AML-193 (cell line): ENCODE data around the gene RGS3.

Source experiments
- DNase-seq, 2 experiments: peaks; one replicate each; lab custom pipeline; 2025; lab: John Stamatoyannopoulos, UW

The RGS3 gene

GRCh38 chr9:113511856-113512761, 48.6 kb downstream of the RGS3 start:
- DNase-seq = peak in 1 of 2 experiments; percentile 6

DNA sequence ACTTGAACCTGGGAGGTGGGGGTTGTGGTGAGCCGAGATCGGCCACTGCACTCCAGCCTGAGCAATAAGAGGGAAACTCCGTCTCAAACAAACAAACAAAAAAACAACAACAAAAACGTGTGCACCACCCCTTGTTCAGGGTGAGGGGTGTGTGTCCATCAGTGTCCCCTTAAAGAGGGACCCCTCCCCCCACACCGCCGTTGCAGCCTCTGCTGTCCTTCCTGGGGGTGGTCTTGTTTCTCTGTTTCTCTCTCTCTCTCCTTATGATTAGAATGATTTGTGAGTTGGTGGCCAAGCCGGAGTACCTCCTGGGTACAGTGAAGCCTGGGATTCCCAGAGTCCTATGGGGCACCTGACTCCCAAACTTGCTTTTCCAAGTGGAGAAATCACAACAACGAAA, 49.6 kb downstream of the RGS3 start:
- no peak for DNase-seq

DNA sequence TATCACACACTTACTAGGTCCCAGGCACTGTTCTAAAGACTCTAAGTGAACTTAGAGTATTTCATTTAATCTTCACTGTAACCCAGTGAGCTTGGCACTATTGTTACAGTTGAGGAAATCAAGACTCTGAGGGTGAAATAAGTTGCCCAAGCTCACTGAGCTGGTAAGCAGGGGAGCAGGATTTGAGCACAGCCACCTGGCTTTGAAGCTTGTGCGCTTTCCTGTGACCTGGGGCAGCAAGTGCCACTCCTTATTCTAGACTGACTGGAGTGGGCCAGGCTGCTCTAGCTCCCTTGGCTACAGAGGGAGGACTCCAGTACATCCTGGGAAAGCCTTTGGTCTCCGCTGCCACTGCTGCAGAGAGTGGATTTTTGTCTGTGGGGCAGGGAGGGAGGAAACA, 50.0 kb downstream of the RGS3 start:
- DNase-seq = no peak

- no peak for DNase-seq
Observed at GRCh38 chr9:113514061-113514460, 50.5 kb downstream of the RGS3 start.

- DNase-seq = no peak
Observed at GRCh38 chr9:113514748-113515147, 51.2 kb downstream of the RGS3 start.

- no peak for DNase-seq
Observed at GRCh38 chr9:113515862-113516261, 52.3 kb downstream of the RGS3 start.

- peak in 1 of 2 experiments; percentile 3 for DNase-seq
Observed at GRCh38 chr9:113516840-113517577, 53.5 kb downstream of the RGS3 start.

DNA sequence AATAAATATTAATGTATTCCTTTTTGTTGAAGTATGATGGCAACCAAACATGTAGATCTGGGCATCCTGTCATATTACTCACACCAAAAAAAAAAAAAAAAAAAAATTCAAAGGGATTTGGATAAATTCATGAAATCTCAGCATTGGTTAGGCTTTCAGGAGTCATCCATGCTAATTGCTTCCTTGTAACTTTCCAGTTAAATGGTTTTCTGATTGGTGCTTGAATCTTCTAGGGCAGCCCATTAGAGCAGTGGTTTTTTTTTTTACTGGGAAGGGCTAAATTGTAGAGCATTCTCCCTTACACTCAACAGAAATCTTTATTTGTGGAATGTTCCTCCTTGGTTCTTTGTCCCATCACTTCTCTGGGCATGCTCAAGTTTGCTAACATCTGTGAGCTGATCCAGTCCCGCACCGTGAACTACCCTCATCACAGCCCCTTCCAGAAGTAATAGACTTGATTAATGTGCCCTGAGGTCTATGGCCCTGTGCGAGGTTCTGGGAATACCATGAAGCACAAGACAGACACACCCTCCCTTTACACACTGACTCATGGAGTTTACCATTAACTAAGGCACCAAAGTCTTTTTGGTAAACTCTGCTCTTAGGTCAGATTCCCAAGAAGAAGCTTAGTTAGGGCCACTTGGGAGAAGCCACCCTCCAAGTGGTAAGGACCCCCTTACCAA, 56.0 kb downstream of the RGS3 start:
- no peak for DNase-seq

DNA sequence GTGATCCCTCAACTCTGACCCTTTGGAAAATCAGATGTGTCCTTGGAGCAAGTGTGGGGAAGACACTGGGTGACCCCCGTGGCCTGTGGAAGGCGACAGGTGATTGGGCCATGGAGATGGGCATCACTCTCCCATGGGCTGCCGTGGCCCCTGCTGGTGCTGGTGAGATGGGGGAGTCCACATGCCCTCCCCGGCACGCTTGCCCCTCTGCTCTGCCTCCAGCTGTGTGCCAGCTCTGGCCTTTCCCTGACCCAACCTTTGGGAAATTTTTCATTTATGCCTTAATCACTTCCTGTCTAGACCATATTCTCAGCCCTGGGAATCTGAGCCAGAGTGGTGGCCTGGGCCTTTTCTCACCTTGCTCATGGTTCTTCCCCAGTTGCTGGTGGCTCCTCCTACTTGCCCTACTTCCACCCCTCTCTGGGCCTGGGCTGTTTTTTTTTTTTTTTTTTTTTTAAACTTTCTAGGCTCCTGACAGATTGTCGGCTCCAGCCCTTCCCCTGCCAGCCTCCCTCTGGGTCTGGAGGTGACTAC, 56.6 kb downstream of the RGS3 start:
- DNase-seq = no peak

DNA sequence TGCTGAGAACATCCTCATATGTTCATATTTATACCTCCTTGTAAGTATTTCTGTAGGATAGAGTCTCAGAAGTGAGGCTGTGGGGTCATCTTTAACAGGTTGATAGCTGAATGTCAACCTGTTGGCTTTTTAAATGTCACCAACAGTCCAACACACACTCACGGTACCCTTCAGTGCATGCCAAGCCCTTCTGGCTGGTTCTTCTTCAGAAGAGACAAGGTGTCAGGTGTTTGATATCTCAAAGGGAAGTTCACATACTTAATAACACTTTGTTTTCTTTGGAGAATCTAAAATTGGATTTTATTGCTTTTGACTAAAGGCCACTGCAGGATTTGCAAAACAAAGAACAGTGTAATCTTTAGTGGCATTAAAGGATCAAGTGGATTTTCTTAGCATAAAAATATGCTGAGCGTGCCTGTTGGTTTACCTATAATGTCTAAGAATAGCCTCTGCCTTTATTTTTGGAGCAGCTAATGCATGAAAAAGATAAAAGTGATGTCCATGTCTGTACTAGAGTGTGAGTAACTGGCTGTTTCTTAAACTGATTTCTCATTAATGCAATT, 58.2 kb downstream of the RGS3 start:
- DNase-seq = no peak

DNA sequence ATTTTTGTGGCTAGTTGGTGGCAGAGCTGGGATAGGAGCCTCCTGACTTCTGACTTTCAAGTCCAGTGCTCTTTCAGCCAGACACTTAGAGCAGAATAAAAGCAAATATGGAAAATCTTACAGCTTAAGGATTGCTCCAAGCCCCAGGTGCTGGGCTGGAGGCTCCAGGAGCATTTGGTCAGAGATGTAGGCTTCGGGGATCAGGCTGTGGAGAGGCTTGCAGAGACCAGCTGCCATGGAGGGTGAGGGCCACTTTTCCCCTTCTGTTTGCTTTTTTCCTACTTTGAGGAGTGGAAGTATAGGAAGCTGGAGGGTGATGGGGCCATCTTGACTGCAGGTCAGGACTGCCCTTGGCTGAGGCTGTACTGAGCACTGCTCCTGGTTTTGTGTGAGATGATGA, 58.9 kb downstream of the RGS3 start:
- no peak for DNase-seq

GRCh38 chr9:113522858-113523257, 59.3 kb downstream of the RGS3 start:
- DNase-seq = no peak

GRCh38 chr9:113523421-113524141, 60.1 kb downstream of the RGS3 start:
- DNase-seq = peak; percentile 28 to 48

DNA sequence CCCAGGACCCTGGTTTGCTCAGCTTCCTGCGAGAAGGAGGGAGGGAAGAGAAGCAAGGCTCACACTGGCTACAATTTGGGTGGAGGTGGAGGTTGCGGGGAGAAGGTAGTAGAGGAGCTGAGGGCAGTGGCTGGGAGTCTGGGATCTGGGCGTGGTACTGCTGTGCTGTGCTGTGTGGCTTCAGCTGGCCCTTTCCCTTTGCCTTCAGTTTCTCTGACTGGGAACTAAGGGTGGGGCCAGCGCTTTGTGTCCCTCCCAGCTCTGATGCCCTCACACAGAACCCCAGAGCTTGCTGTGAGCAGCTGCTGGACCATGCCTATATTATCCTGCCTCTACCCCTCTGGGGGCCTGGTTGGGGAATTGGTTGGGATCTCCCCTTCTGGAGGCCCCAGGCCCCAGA, 60.9 kb downstream of the RGS3 start:
- no peak for DNase-seq

DNA sequence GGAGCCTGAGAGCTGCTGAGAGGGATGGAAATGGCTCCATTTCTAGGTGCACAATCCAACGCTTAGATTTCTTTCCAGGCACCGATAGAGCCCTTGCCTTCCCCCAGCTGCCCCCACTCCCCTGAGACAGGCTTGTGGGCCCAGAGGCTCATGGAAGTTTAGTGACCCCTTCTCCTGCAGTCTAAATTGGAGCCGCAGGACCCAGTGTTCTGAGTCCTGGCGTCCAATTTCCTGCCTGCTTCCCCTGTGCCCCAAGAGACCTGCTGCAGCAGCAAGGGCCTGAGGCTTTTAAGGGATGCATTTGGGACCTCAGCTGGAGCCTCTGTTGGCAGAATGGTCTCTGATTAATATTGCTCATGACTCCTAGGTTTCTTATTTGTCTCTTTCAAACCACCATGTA, 61.7 kb downstream of the RGS3 start:
- no peak for DNase-seq

DNA sequence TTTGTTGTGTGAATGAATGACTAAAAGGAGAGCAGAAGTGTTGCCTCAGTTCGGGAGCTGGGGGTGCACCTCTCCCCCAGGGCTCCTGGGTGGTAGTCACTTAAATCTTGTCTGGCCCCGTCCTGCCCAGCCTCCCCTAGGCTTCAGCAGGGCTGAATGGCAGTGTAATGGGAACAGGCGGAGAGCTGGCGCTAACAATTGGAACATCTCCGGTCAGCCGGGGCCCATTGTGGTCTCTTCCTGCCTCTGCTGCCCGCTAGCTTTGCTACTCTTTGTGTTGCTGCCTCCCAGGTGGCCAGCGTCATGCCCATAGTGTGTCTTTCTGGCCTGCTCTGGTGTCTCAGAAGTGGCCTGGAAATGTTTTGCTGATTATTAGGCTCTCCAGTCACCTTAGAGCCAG, 62.3 kb downstream of the RGS3 start:
- no peak for DNase-seq

- DNase-seq = no peak
Observed at GRCh38 chr9:113526231-113526746, 62.8 kb downstream of the RGS3 start.

DNA sequence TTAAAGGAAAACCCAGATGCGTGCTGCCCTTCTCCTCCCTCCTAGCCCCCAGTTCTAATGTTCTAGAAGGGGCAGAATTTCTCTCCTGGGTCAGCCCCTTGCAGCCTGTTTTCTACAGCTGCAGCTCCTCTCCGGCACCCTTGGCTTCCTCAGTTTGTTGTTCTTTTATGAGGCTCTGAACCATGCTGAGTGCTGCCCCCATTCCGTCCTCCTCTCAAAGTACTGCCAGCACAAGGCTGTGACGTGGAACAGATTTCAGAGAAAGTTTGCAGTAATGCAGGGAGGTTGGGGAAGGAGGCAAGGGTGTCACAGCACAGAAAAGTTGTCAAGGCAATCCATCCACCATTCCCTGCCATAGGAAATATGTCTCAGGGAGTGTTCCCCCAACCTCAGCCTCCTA, 63.3 kb downstream of the RGS3 start:
- DNase-seq = no peak

DNA sequence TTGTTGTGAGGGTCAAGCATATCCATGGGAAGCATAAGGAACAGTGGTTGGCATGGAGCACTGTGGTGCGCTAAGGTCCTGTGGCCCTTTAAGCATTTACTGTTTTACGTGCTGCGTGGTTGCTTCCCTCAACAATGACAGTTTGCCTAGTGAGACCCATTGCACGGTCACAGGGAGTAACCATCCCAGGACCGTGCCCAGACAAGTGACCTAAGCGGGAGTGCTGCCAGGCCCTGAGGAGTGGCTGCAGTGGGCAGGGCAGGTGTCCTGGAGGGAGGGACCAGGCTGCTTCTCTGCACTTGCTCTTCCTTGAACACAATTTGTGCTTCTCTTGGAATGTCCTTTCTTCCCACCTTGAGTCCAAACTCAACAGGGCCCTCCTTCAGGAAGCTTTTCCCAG, 64.6 kb downstream of the RGS3 start:
- DNase-seq = no peak

DNA sequence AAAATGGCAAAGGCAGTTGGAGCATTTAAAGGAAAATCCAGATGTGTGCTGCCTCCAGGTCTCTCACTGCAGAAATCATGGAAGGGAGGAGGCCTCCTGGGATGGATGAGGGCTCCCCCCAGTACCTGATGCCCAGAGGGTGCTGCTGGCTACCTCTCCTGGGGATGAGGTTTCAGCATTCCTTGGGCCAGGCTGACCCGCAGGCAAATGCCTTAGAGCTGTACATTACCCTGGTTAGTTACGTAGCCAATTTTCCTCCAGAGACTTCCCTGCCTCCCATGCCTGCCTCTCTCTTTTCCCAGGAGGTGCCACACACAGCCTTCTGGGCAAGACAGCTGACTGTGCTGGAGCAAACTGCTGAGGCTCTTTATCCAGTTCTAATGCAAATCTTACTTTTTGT, 65.3 kb downstream of the RGS3 start:
- no peak for DNase-seq

GRCh38 chr9:113529336-113530009, 65.9 kb downstream of the RGS3 start:
- DNase-seq = no peak
